GM23248 (cell line): ENCODE measurements around the gene TMC6. TPM values are rescaled to one million over a fixed set of nuclear protein-coding genes. Genes with fewer than 3 reads are reported as not detected.

ENCODE experiments used
- DNase-seq: peaks from one replicate; pipeline ENCODE4 v3.0.0-alpha.2; 2015
- H2AFZ ChIP-seq: fragments of 200-600 bp; sonication (generic); 2 replicates; pipeline ENCODE4 v1.6.1; 2016; ENCODE audit warnings: antibody characterized with exemption
- H3F3A ChIP-seq: fragments of 200-600 bp; sonication (generic); 2 replicates; pipeline ENCODE4 v1.6.1; 2016; ENCODE audit warnings: mild to moderate bottlenecking, antibody characterized with exemption, mixed run types; ENCODE audit not compliant: insufficient read depth
- H3K27ac ChIP-seq: fragments of 200-600 bp; sonication (generic); 2 replicates; pipeline ENCODE4 v1.5.1; 2016; ENCODE audit warnings: mild to moderate bottlenecking
- H3K27me3 ChIP-seq: fragments of 200-600 bp; sonication (generic); replicated peaks from 2 replicates; pipeline ENCODE4 v1.6.1; 2016; ENCODE audit warnings: mild to moderate bottlenecking; ENCODE audit not compliant: insufficient read depth
- H3K36me3 ChIP-seq: fragments of 200-600 bp; sonication (generic); 2 replicates; pipeline ENCODE4 v1.6.1; 2016; ENCODE audit warnings: low read depth, mild to moderate bottlenecking
- H3K4me1 ChIP-seq: fragments of 200-600 bp; sonication (generic); 2 replicates; pipeline ENCODE4 v1.6.1; 2016; ENCODE audit warnings: mild to moderate bottlenecking; ENCODE audit not compliant: insufficient read depth
- H3K4me2 ChIP-seq: fragments of 200-600 bp; sonication (generic); one replicate; pipeline ENCODE4 v1.6.1; 2016; ENCODE audit warnings: mild to moderate bottlenecking; ENCODE audit not compliant: unreplicated experiment
- H3K4me3 ChIP-seq: fragments of 200-600 bp; sonication (generic); 2 replicates; pipeline ENCODE4 v1.5.1; 2016; ENCODE audit warnings: mild to moderate bottlenecking
- H3K79me2 ChIP-seq: fragments of 200-600 bp; sonication (generic); 2 replicates; pipeline ENCODE4 v1.6.1; 2016; ENCODE audit warnings: mild to moderate bottlenecking; ENCODE audit not compliant: insufficient read depth
- H3K9ac ChIP-seq: fragments of 200-600 bp; sonication (generic); 2 replicates; pipeline ENCODE4 v1.6.1; 2016; ENCODE audit warnings: mild to moderate bottlenecking
- H3K9me2 ChIP-seq: fragments of 200-600 bp; sonication (generic); 2 replicates; pipeline ENCODE4 v1.6.1; 2016; ENCODE audit warnings: mixed run types, mild to moderate bottlenecking, moderate library complexity; ENCODE audit not compliant: insufficient read depth
- H3K9me3 ChIP-seq: fragments of 200-600 bp; sonication (generic); one replicate; pipeline ENCODE4 v1.6.1; 2017; ENCODE audit warnings: low read depth
- H4K20me1 ChIP-seq: fragments of 200-600 bp; sonication (generic); 2 replicates; pipeline ENCODE4 v1.6.0; 2016; ENCODE audit not compliant: insufficient read depth
- EZH2 ChIP-seq: fragments of 200-600 bp; sonication (generic); IDR thresholded peaks from 2 replicates; pipeline ENCODE4 v1.6.1; 2018; ENCODE audit warnings: antibody characterized with exemption, mild to moderate bottlenecking; ENCODE audit not compliant: insufficient read depth, poor library complexity, severe bottlenecking
- EZH2phosphoT487 ChIP-seq: fragments of 200-600 bp; sonication (generic); IDR thresholded peaks from 2 replicates; pipeline ENCODE4 v1.6.1; 2018; ENCODE audit warnings: antibody characterized with exemption, moderate library complexity, mild to moderate bottlenecking, low read depth; ENCODE audit not compliant: insufficient read depth
- WGBS, 2 experiments: methylation state at CpG; one replicate each; pipeline ENCODE4 v1.1.6; 2015 to 2017; ENCODE audit warnings: low lambda C conversion rate in 2 of 2, low coverage in 1 of 2; ENCODE audit errors: missing lambda C conversion rate in 2 of 2; 5-methylcytosine and 5-hydroxymethylcytosine counted together
- in situ Hi-C: fragments of 300-500 bp; cut with MboI; formaldehyde crosslinking; loops from 2 replicates; pipeline ENCODE4 v1.15.0; 2020
- polyA plus RNA-seq: library from polyadenylated mRNA; unstranded; fragments of >200 nt; fragmentation: Nextera tagmentation; extraction: Ambion mirVana; gene quantifications from 2 replicates; pipeline ENCODE4 v1.2.1, GENCODE V29; 2016
- total RNA-seq: library from RNA; depleted of rRNA; stranded (reverse); fragments of >200 nt; shearing (Covaris generic); gene quantifications from 2 replicates; pipeline ENCODE4 v1.2.3, GENCODE V29; 2014

Gene TMC6
- total and polyA plus RNA-seq, 2 experiments from 2014 or later = not detected

GRCh38 chr17:78105101-78105500, 23.5 kb downstream of the TMC6 start:
- Histone ChIP-seq H3K9ac (no peak overlapping the region), H3K36me3 (no peaks in the 10 kb centered on the region), H4K20me1 (no peaks in the 10 kb centered on the region), H3K27me3 (no peaks in the 10 kb centered on the region), H3K27ac (no peak overlapping the region), H3K79me2 (no peaks in the 10 kb centered on the region), H2AFZ (no peak overlapping the region), H3K4me2 (no peak overlapping the region), H3K4me3 (no peak overlapping the region), H3F3A (no peaks in the 10 kb centered on the region), H3K9me3 (no peaks in the 10 kb centered on the region), H3K4me1 (no peaks in the 10 kb centered on the region; the same call in 1 of the 2 replicates), H3K9me2 (no peaks in the 10 kb centered on the region)
- DNase-seq = no peak
- TF ChIP-seq EZH2phosphoT487 = no peak
- TF ChIP-seq EZH2 = no peak
- in situ Hi-C loops = no loop called here
- WGBS, 2 experiments = 87% methylated on average over 16 of the region's 16 CpGs

DNA sequence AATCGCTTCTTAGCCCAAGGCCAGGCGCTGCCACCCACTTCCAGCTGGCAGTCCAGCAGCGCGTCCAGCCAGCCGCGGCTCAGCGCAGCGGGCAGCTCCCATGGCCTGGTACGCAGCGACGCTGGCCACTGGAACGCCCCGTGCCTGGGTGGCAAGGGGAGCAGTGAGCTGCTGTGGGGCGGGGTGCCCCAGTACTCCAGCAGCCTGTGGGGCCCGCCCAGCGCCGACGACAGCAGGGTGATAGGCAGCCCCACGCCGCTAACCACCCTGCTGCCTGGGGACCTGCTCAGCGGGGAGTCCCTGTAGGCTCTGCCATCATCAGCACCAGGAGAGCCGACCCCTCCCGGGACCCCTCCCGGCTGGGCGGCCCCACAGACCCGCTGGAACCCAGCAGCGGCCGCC, 24.0 kb downstream of the TMC6 start:
- no peaks in the 10 kb centered on the region for H3K79me2 ChIP-seq
- H3K9me2 ChIP-seq = no peaks in the 10 kb centered on the region
- H3K4me2 ChIP-seq = no peak overlapping the region
- 95 to 96% methylated on average over 26 to 28 of the region's 28 CpGs for WGBS, 2 experiments
- H4K20me1 ChIP-seq = no peaks in the 10 kb centered on the region
- no peaks in the 10 kb centered on the region for H3F3A ChIP-seq
- H3K9me3 ChIP-seq = no peaks in the 10 kb centered on the region
- no peaks in the 10 kb centered on the region; the same call in 1 of the 2 replicates for H3K4me1 ChIP-seq
- no peak overlapping the region for H3K27ac ChIP-seq
- TF ChIP-seq EZH2 (no peak), EZH2phosphoT487 (no peak)
- H3K4me3 ChIP-seq = no peak overlapping the region
- no peaks in the 10 kb centered on the region for H3K36me3 ChIP-seq
- H2AFZ ChIP-seq = no peak overlapping the region
- no peak overlapping the region for H3K9ac ChIP-seq
- in situ Hi-C loops = no loop called here
- H3K27me3 ChIP-seq = no peaks in the 10 kb centered on the region
- DNase-seq = no peak

DNA sequence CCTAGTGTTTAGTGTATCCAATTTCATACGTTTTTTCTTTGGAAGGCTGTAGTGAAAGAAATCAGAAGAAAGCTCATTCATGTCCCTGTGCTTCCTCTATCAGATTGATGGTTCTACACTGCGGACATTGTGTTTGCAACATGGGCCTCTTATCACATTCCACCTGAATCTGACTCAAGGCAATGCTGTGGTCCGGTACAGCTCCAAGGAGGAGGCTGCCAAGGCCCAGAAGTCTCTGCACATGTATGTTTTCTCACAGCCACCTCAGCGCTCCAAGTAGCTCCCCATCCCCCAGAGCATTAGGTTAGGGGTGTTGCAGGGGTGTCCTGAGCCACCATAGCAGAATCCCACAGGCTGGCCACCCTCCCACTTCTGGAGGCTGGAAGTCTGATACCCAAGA, 25.2 kb downstream of the TMC6 start:
- no peaks in the 10 kb centered on the region for H3K36me3 ChIP-seq
- WGBS, 2 experiments = 76 to 80% methylated on average over 4 of the region's 4 CpGs

DNA sequence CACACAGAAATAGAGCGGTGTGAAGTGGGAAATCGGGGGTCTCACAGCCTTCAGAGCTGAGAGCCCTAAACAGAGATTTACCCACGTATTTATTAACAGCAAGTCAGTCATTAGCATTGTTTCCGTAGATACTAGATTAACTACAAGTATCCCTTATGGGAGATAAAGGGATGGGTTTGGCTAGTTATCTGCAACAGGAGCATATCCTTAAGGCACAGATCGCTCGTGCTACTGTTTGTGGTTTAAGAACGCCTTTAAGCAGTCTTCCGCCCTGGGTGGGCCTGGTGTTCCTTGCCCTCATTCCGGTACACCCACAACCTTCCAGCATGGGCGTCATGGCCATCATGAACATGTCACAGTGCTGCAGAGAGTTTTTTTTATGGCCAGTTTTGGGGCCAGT, 27.0 kb downstream of the TMC6 start:
- Histone ChIP-seq H3K4me1 (no peaks in the 10 kb centered on the region), H3F3A (no peaks in the 10 kb centered on the region), H3K4me3 (no peak overlapping the region), H2AFZ (no peak overlapping the region), H3K4me2 (no peak overlapping the region), H3K27ac (no peak overlapping the region), H3K9ac (no peak overlapping the region), H3K9me2 (no peaks in the 10 kb centered on the region), H3K79me2 (no peaks in the 10 kb centered on the region), H3K27me3 (no peaks in the 10 kb centered on the region), H3K36me3 (no peaks in the 10 kb centered on the region), H4K20me1 (no peaks in the 10 kb centered on the region), H3K9me3 (no peaks in the 10 kb centered on the region)
- DNase-seq = no peak
- 93 to 94% methylated on average over 10 of the region's 10 CpGs for WGBS, 2 experiments
- no peak for TF ChIP-seq EZH2phosphoT487
- no peak for TF ChIP-seq EZH2
- in situ Hi-C loops = no loop called here

More for the DNA sequence above, 25.2 kb downstream of the TMC6 start:
- in situ Hi-C loops = no loop called here
- no peaks in the 10 kb centered on the region for H4K20me1 ChIP-seq
- H3K4me3 ChIP-seq = no peak overlapping the region
- no peak overlapping the region for H3K4me2 ChIP-seq
- TF ChIP-seq EZH2 (no peak), EZH2phosphoT487 (no peak)
- DNase-seq = no peak
- no peaks in the 10 kb centered on the region for H3K9me3 ChIP-seq
- H3K4me1 ChIP-seq = no peaks in the 10 kb centered on the region; the same call in 1 of the 2 replicates
- H3K9me2 ChIP-seq = no peaks in the 10 kb centered on the region
- no peak overlapping the region for H2AFZ ChIP-seq
- no peaks in the 10 kb centered on the region for H3F3A ChIP-seq
- H3K9ac ChIP-seq = no peak overlapping the region
- H3K27me3 ChIP-seq = no peaks in the 10 kb centered on the region
- H3K79me2 ChIP-seq = no peaks in the 10 kb centered on the region
- no peak overlapping the region for H3K27ac ChIP-seq

- H3K27ac ChIP-seq = no peak overlapping the region
- no peaks in the 10 kb centered on the region for H3F3A ChIP-seq
- H3K4me1 ChIP-seq = no peaks in the 10 kb centered on the region
- no peak overlapping the region for H3K9ac ChIP-seq
- in situ Hi-C loops = no loop called here
- no peaks in the 10 kb centered on the region for H3K9me2 ChIP-seq
- H4K20me1 ChIP-seq = no peaks in the 10 kb centered on the region
- no peaks in the 10 kb centered on the region for H3K9me3 ChIP-seq
- no peaks in the 10 kb centered on the region for H3K36me3 ChIP-seq
- H3K27me3 ChIP-seq = no peaks in the 10 kb centered on the region
- 96% methylated on average over 5 of the region's 5 CpGs for WGBS, 2 experiments
- DNase-seq = no peak
- H3K4me3 ChIP-seq = no peak overlapping the region
- no peak for TF ChIP-seq EZH2
- TF ChIP-seq EZH2phosphoT487 = no peak
- H3K4me2 ChIP-seq = no peak overlapping the region
- no peak overlapping the region for H2AFZ ChIP-seq
- no peaks in the 10 kb centered on the region for H3K79me2 ChIP-seq
Observed at GRCh38 chr17:78101112-78101511, 27.4 kb downstream of the TMC6 start.
